ENCODE measurements around the gene MELTF.

MELTF gene

DNA sequence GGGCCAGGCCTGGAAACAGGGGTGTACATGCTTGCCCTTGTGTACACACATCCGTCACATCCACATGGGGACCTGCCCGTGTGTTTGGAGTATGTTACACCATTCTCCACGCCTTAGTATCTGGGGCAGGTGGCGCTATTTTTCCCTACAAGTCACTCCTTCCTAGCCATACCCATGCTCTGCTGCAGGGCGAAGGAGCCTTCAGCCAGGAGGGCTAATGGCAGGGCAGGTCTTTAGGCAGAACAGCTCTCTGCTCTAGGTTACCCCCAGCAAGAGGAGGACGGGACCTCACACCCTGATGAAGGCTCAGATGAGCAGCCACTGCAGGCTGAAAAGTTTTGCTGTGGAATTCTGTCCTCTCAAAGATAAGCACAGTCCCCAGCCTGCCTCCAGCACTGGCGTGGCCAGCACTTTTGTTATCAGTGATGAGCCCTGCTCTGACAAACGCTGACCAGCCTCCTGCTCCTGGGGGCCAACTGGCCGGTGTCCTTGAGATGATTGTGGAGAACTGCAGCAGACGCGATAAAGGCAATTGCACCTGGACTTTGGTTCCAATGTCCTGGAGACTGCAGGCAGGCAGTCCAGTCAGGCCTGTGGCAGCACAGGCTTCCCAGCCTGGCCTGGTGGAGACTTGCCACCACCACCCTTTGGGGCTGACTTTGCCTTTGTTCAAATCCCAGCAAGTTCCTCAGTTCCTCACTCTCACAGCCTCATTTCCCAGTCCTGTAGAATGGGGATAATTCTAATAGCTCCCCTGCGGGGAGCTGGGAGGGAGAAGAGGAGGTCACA lies 41.2 kb downstream of the MELTF start:
- Histone ChIP-seq H3K27me3 (no peaks in the 10 kb centered on the region), H3K9ac (no peak overlapping the region), H3K4me2 (peak overlapping the region; percentile 70), H3K27ac (no peak overlapping the region), H4K20me1 (no peaks in the 10 kb centered on the region), H3K9me3 (peaks cover 2% of the 10 kb centered on the region), H3K4me1 (peaks cover 21% of the 10 kb centered on the region), H3K4me3 (no peak overlapping the region), H3K36me3 (no peaks in the 10 kb centered on the region)
- TF ChIP-seq Cebpa-rat (IDR thresholded peaks at IDR 0.05): no peak

DNA sequence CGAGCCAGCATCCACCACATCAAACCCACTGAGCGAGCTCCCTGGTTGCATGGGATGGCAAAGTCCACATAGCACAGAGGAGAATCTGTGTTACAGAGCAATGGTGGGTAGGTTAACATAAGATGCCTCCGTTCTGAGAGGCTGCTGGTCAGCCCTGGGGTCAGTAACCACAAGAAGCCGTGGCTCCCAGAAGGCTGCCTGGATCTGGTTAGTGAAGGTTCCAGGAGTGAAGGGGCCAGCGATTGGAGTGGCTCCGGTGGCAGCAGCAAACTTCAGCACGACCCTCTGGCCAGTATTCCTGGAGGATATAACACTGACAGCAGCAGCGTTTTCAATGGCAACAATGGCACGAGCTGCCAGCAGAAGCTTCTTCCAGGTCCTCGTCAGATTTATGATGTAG lies 42.6 kb downstream of the MELTF start:
- Histone ChIP-seq H3K9ac (no peak overlapping the region), H4K20me1 (no peaks in the 10 kb centered on the region), H3K27me3 (no peaks in the 10 kb centered on the region), H3K9me3 (peaks cover 14% of the 10 kb centered on the region), H3K4me2 (peak overlapping the region; percentile 70), H3K27ac (no peak overlapping the region), H3K4me3 (no peak overlapping the region), H3K36me3 (no peaks in the 10 kb centered on the region), H3K4me1 (peaks cover 21% of the 10 kb centered on the region)
- TF ChIP-seq Cebpa-rat (IDR thresholded peaks at IDR 0.05): no peak

DNA sequence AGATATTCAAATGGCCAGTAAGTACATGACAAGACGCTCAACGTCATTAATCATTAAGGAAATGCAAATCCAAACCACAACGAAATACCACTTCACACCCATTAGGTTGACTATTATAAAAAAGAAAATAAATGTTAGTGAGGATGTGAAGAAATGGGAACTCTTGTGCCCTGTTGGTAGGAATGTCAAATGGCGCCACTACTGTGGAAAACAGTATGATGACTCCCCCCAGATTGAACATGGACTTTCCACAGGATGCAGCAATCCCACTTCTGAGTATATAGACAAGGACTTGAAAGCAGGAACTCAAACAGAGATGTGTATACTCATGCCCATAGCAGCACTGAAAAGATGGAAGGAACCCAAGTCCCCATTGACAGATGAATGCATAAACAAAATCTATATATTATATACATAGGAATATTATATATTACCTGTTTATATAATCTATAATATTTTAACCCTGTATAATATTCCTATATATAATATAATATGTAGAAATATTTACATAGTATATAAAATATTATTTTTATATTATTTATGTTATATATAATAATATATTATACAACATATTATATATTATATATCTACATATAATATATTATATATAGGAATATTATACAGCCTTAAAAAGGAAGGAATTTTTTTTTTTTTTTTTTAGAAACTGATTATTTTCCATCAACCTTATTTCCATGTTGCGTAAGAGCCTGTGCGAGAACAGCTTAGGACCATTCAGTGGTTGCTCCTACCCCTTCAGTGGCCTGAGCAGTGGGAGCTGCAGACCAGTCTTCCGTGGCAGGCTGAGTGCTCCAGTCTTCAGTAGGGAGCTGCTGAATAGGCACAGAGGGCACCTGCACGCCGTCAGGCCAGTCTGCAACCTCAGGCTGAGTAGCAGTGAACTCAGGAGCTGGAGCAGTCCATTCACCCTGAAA lies 43.4 kb downstream of the MELTF start:
- Histone ChIP-seq H3K27ac (no peak overlapping the region), H3K4me3 (no peak overlapping the region), H3K4me1 (peaks cover 21% of the 10 kb centered on the region), H3K4me2 (peak overlapping the region; percentile 70), H3K9me3 (peaks cover 22% of the 10 kb centered on the region), H3K36me3 (no peaks in the 10 kb centered on the region), H3K27me3 (no peaks in the 10 kb centered on the region), H3K9ac (no peak overlapping the region), H4K20me1 (no peaks in the 10 kb centered on the region)
- 0 out of 2 replicates have a peak, but pooled peaks have one; percentile 34 for TF ChIP-seq Cebpa-rat (IDR thresholded peaks at IDR 0.05)

DNA sequence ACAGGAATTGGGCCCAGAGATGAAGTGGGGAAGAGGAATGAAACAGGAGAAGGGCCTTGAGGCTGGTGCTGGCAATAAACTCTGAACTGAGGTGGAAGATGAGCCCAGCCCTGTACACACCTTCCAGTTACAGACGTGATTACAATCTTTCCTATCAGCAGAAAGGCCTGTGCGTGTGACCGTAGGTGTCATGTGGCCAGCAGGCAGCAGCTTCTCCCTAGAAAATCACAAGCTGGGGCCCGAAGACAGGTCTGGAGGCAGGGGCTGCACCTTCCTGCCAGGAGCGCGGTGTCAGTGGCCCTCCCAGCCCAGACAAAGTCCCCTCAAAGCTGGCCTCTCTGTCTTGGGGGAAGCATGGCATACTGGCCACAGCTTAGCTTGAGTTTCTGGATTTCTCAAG lies 44.3 kb downstream of the MELTF start:
- TF ChIP-seq Cebpa-rat (IDR thresholded peaks at IDR 0.05): no peak
- no peak overlapping the region for H3K27ac ChIP-seq
- peaks cover 22% of the 10 kb centered on the region for H3K9me3 ChIP-seq
- no peaks in the 10 kb centered on the region for H3K27me3 ChIP-seq
- no peaks in the 10 kb centered on the region for H3K36me3 ChIP-seq
- H3K4me3 ChIP-seq: no peak overlapping the region
- no peak overlapping the region for H3K9ac ChIP-seq
- H3K4me1 ChIP-seq: peaks cover 21% of the 10 kb centered on the region
- no peak overlapping the region for H3K4me2 ChIP-seq
- H4K20me1 ChIP-seq: no peaks in the 10 kb centered on the region

DNA sequence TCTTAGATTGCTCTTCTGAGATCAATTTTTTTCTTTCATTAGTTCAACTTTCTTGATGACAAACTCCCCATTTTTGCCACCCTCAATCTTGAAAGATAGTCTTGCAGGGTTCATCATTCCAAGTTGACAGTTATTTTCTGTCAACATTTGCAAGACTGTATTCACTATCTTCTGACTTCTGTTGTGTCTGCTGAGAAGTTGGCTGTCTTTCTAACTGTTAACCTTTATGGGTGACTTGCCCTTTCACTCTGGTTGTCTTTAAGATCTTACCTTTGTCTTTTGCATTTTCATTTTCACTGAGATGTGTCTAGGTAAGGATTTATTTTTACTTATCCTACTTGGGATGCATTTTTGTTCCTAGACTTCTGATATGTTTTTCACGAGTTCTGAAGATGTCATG lies 46.4 kb downstream of the MELTF start:
- peaks cover 22% of the 10 kb centered on the region for H3K9me3 ChIP-seq
- H3K4me1 ChIP-seq: peaks cover 18% of the 10 kb centered on the region
- H3K27me3 ChIP-seq: no peaks in the 10 kb centered on the region
- H3K27ac ChIP-seq: no peak overlapping the region
- no peak overlapping the region for H3K9ac ChIP-seq
- H3K4me2 ChIP-seq: no peak overlapping the region
- no peaks in the 10 kb centered on the region for H4K20me1 ChIP-seq
- no peak for TF ChIP-seq Cebpa-rat (IDR thresholded peaks at IDR 0.05)
- no peaks in the 10 kb centered on the region for H3K36me3 ChIP-seq
- no peak overlapping the region for H3K4me3 ChIP-seq

DNA sequence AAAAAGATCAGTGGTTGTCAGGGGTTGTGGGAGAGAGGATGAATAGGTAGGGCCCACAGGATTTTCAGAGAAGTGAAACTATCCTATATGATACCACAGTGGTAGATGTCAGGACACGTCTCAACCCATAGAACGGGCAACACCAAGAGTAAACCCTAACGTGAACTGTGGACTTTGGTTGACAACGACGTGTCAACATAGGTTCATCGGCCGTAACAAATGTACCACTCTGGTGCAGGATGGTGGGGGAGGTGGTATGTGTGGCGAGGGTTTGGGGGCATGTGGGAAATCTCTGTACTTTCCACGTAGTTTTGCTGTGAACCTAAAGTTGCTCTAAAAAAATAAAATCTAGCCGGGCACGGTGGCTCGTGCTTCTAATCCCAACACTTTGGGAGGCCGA lies 48.0 kb downstream of the MELTF start:
- H3K9me3 ChIP-seq: peaks cover 22% of the 10 kb centered on the region
- no peaks in the 10 kb centered on the region for H3K36me3 ChIP-seq
- H3K27me3 ChIP-seq: no peaks in the 10 kb centered on the region
- no peak overlapping the region for H3K4me2 ChIP-seq
- H3K27ac ChIP-seq: no peak overlapping the region
- H4K20me1 ChIP-seq: no peaks in the 10 kb centered on the region
- H3K4me1 ChIP-seq: peaks cover 3% of the 10 kb centered on the region
- H3K4me3 ChIP-seq: no peak overlapping the region
- no peak overlapping the region for H3K9ac ChIP-seq
- no peak for TF ChIP-seq Cebpa-rat (IDR thresholded peaks at IDR 0.05)

DNA sequence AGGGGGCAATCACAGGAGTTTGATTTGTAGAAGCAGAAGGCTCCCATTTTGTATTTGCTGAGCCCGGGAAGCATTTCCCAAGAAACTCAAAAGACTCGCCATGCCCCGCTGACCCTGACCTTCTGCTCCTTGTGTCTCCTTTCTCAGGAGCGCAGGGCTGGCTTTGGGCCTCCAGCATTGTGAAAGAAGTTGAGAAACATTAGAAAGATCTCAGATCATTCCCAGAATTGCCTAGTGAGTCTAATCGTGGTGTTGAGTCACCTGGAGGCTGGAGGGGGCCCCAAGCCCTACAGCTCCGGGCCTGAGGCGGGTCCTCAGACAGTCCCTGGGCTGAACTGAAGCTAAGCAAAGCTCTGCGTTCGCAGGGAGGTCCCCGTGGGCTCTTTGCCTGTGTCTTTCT lies 50.1 kb downstream of the MELTF start:
- no peaks in the 10 kb centered on the region for H4K20me1 ChIP-seq
- no peak for TF ChIP-seq Cebpa-rat (IDR thresholded peaks at IDR 0.05)
- H3K9ac ChIP-seq: no peak overlapping the region
- H3K4me2 ChIP-seq: no peak overlapping the region
- H3K4me3 ChIP-seq: no peak overlapping the region
- peaks cover 22% of the 10 kb centered on the region for H3K9me3 ChIP-seq
- no peaks in the 10 kb centered on the region for H3K27me3 ChIP-seq
- no peaks in the 10 kb centered on the region for H3K4me1 ChIP-seq
- no peaks in the 10 kb centered on the region for H3K36me3 ChIP-seq
- no peak overlapping the region for H3K27ac ChIP-seq

DNA sequence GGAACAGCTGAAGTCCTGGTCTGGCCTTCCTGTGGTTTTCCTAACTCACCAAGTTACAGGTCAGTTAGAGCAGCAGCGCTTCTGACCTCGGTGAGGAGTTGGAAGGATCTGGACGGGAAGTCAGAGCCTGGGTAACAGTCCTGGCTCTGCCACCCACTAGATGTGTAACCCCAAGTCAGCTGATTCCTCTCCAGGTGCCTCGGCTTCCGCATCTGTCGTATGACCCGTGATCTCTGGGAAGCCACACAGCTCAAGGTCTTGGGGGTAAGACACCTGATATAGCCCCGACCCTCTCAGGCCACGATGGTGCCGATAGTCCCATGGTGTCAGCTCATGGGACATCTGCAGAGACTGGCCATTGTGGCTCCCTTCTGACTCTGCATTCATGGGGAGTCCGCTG lies 52.7 kb downstream of the MELTF start:
- Histone ChIP-seq H3K9me3 (peaks cover 10% of the 10 kb centered on the region), H3K9ac (no peak overlapping the region), H3K4me1 (no peaks in the 10 kb centered on the region), H3K4me2 (no peak overlapping the region), H3K27ac (no peak overlapping the region), H3K4me3 (no peak overlapping the region), H3K36me3 (no peaks in the 10 kb centered on the region), H3K27me3 (no peaks in the 10 kb centered on the region), H4K20me1 (no peaks in the 10 kb centered on the region)
- TF ChIP-seq Cebpa-rat (IDR thresholded peaks at IDR 0.05): no peak

DNA sequence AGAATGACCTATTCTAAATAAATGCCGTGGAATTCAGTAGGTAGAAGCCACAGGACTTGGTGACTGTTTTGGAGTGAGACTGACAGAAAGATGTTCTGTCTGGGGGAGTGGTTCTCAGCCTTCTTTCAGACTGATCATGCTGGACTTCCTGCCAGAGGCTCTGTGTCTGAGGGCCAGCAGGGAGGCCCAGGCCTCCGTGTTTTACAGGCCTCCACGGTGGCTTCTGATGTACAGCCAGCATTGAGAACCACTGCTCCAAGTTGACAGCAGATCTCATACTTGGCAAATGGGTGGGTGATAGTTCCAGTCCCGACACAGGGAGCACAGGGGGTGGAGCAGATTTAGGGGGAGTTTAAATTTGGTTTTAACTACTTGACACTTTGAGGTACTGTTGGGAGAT lies 54.3 kb downstream of the MELTF start:
- Histone ChIP-seq H3K4me2 (no peak overlapping the region), H3K9me3 (peaks cover 8% of the 10 kb centered on the region; the same call in 1 of the 2 replicates), H3K36me3 (no peaks in the 10 kb centered on the region), H4K20me1 (no peaks in the 10 kb centered on the region), H3K4me1 (peaks cover 10% of the 10 kb centered on the region), H3K9ac (no peak overlapping the region), H3K4me3 (no peak overlapping the region), H3K27ac (no peak overlapping the region), H3K27me3 (peaks cover 9% of the 10 kb centered on the region)
- no peak for TF ChIP-seq Cebpa-rat (IDR thresholded peaks at IDR 0.05)

DNA sequence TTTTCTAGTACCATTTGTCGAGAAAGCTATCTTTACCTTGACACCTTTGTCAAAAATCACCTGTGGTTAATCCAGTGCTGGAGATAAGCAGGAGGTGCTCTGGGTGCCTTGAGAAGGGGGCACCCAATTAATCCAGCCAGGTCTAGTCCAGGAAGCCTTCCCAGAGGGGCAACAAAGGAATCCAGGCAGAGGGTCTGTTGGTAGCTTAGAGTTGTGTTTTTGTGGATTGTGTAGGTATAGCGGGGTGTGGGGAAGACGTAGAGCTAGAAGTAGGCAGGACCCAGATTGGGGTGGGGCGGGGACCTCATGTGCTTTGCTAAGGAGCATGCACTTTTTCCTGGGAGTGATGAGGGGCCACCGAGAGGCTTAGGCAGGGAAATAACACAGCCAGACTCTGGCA lies 55.0 kb downstream of the MELTF start:
- no peak overlapping the region for H3K4me2 ChIP-seq
- peaks cover 15% of the 10 kb centered on the region for H3K4me1 ChIP-seq
- H3K4me3 ChIP-seq: no peak overlapping the region
- peaks cover 14% of the 10 kb centered on the region for H3K27me3 ChIP-seq
- peaks cover 8% of the 10 kb centered on the region; the same call in 1 of the 2 replicates for H3K9me3 ChIP-seq
- no peak overlapping the region for H3K27ac ChIP-seq
- TF ChIP-seq Cebpa-rat (IDR thresholded peaks at IDR 0.05): no peak
- H3K9ac ChIP-seq: no peak overlapping the region
- H3K36me3 ChIP-seq: no peaks in the 10 kb centered on the region
- H4K20me1 ChIP-seq: no peaks in the 10 kb centered on the region

Measured in BLaER1 (cell line).